Panc1 (cell line): Measurements from ENCODE around the gene DCLRE1B. TPM values are rescaled to one million over a fixed set of nuclear protein-coding genes. Genes with fewer than 3 reads are reported as not detected.

Experiments
- ATAC-seq: fragments of 200-7000 bp; cut with Tn5 transposase; 2 replicates; pipeline ENCODE4 v1.9.1; 2020; ENCODE audit warnings: mild to moderate bottlenecking, moderate library complexity
- BruUV-seq: library from RNA; stranded (reverse); fragments of 400-500 nt; replicated peaks from 2 replicates; lab custom pipeline; 2021; lab: Mats Ljungman, UMichigan
- CTCF ChIA-PET: fragments of 300-600 bp; sonication (Branson Sonifier 250); formaldehyde crosslinking; loops from one replicate; lab custom pipeline; 2022; ENCODE audit warnings: antibody characterized with exemption; lab: Charles Lee
- POLR2A ChIA-PET: fragments of 300-600 bp; sonication (Branson Sonifier 250); formaldehyde crosslinking; loops from one replicate; lab custom pipeline; 2022; ENCODE audit warnings: antibody characterized with exemption; lab: Charles Lee
- DNase-seq: peaks from one replicate; pipeline ENCODE4 v3.0.0-alpha.2; 2010; ENCODE audit warnings: low read depth, low spot score
- H3K27ac ChIP-seq: 2 replicates; pipeline ENCODE4 v1.5.1; 2011; ENCODE audit warnings: mild to moderate bottlenecking, low read length, inconsistent platforms
- H3K27me3 ChIP-seq: fragments of 200-500 bp; sonication (Bioruptor generic); 2 replicates; pipeline ENCODE4 v1.6.0; 2014; ENCODE audit warnings: low read length, inconsistent platforms; ENCODE audit not compliant: control insufficient read depth, insufficient read depth
- H3K36me3 ChIP-seq: fragments of 200-500 bp; sonication (Bioruptor generic); 2 replicates; pipeline ENCODE4 v1.5.1; 2014; ENCODE audit warnings: inconsistent platforms, mild to moderate bottlenecking, low read length, moderate library complexity; ENCODE audit not compliant: control insufficient read depth, insufficient read depth
- H3K4me1 ChIP-seq: 2 replicates; pipeline ENCODE4 v1.5.1; 2011; ENCODE audit warnings: inconsistent platforms, mild to moderate bottlenecking, low read length, moderate library complexity; ENCODE audit not compliant: control insufficient read depth, insufficient read depth
- H3K4me3 ChIP-seq, 2 experiments: 2 replicates each; pipeline ENCODE4 v1.5.1; 2011 to 2012; ENCODE audit warnings: low read depth in 2 of 2, low read length in 2 of 2, mild to moderate bottlenecking in 2 of 2, inconsistent platforms in 1 of 2, moderate library complexity in 1 of 2
- H3K9me3 ChIP-seq: fragments of 200-500 bp; sonication (Bioruptor generic); 2 replicates; pipeline ENCODE4 v1.5.1; 2014; ENCODE audit warnings: low read depth, mild to moderate bottlenecking, inconsistent platforms, low read length, moderate library complexity; ENCODE audit not compliant: control insufficient read depth, insufficient read depth
- CTCF ChIP-seq: fragments of 450-650 bp; IDR thresholded peaks from 2 replicates; pipeline ENCODE4 v1.5.1; 2017; ENCODE audit warnings: mild to moderate bottlenecking
- POLR2AphosphoS5 ChIP-seq: IDR thresholded peaks from 2 replicates; pipeline ENCODE4 v1.6.1; 2012; ENCODE audit warnings: mild to moderate bottlenecking, low read depth, low read length, moderate library complexity
- REST ChIP-seq, 2 experiments: IDR thresholded peaks; 2 replicates each; pipeline ENCODE4 v1.6.1; 2011 to 2012; ENCODE audit warnings: low read depth in 2 of 2, control low read depth in 1 of 2, low read length in 1 of 2, mild to moderate bottlenecking in 1 of 2, moderate library complexity in 1 of 2; ENCODE audit not compliant: insufficient read depth in 1 of 2
- SIN3A ChIP-seq: IDR thresholded peaks from 2 replicates; pipeline ENCODE4 v1.6.1; 2012; ENCODE audit warnings: low read depth, mild to moderate bottlenecking, low read length, moderate library complexity, borderline replicate concordance; ENCODE audit not compliant: insufficient read depth
- TCF7L2 ChIP-seq: IDR thresholded peaks from 2 replicates; pipeline ENCODE4 v1.6.1; 2011; ENCODE audit warnings: mild to moderate bottlenecking, low read depth, low read length, inconsistent platforms
- in situ Hi-C: cut with HindIII; loops from 2 replicates; pipeline ENCODE4 v1.10.0; 2016; ENCODE audit warnings: low sequenced_read_pairs, low pct_unique_long_range_greater_than_20kb
- intact Hi-C: fragments of 100-400 bp; cut with micrococcal nuclease; formaldehyde crosslinking; loops from one replicate; pipeline ENCODE4 v1.10.0; 2022; ENCODE audit not compliant: unreplicated experiment
- total RNA-seq: library from RNA; stranded (reverse); gene quantifications from one replicate; pipeline ENCODE4 v1.2.1, GENCODE V29; 2021; ENCODE audit not compliant: unreplicated experiment

DCLRE1B gene
- total RNA-seq, 1 experiment from 2014 or later: 8.6 TPM

- H3K36me3 ChIP-seq: no peaks in the 10 kb centered on the region; the same call in 1 of the 2 replicates
- DNase-seq (no peak), ATAC-seq (no peak)
- BruUV-seq: no TSS peak
- H3K27me3 ChIP-seq: no peaks in the 10 kb centered on the region
- intact Hi-C loops: no loop called here
- no peak overlapping the region for H3K4me3 ChIP-seq
- no peak overlapping the region for H3K27ac ChIP-seq
- no peaks in the 10 kb centered on the region for H3K4me1 ChIP-seq
- POLR2A ChIA-PET: no interaction called here
- TF ChIP-seq SIN3A (no peak), REST (IDR thresholded peaks at IDR 0.05; ENCODE audit: insufficient read depth in 1 of 2, low read depth in 2 of 2, low read length in 1 of 2) (no peak), TCF7L2 (no peak), CTCF (no peak), POLR2AphosphoS5 (no peak)
- in situ Hi-C loops: no loop called here
- H3K9me3 ChIP-seq: no peaks in the 10 kb centered on the region
- CTCF ChIA-PET: no interaction called here
Measured at GRCh38 chr1:113938192-113938591, 33.1 kb downstream of the DCLRE1B start.

- no peaks in the 10 kb centered on the region for H3K9me3 ChIP-seq
- CTCF ChIA-PET: no interaction called here
- no peaks in the 10 kb centered on the region for H3K27me3 ChIP-seq
- DNase-seq (no peak), ATAC-seq (no peak)
- no peak overlapping the region for H3K27ac ChIP-seq
- no peak overlapping the region for H3K4me3 ChIP-seq
- in situ Hi-C loops: no loop called here
- POLR2A ChIA-PET: no interaction called here
- BruUV-seq: no TSS peak
- H3K4me1 ChIP-seq: no peaks in the 10 kb centered on the region
- no peaks in the 10 kb centered on the region; the same call in 1 of the 2 replicates for H3K36me3 ChIP-seq
- intact Hi-C loops: no loop called here
- TF ChIP-seq SIN3A (no peak), TCF7L2 (no peak), CTCF (no peak), POLR2AphosphoS5 (no peak), REST (IDR thresholded peaks at IDR 0.05; ENCODE audit: insufficient read depth in 1 of 2, low read depth in 2 of 2, low read length in 1 of 2) (no peak)
Measured at GRCh38 chr1:113940365-113941244, 35.5 kb downstream of the DCLRE1B start.
